ENCODE data around the gene ASIC1.
"Not testable (repeated sequence)": the region's sequence is repeated elsewhere in the genome, so short reads cannot be mapped to it uniquely, and the experiment has no call there.

Gene ASIC1

GRCh38 chr12:50061946-50062686 lies 4.7 kb downstream of the ASIC1 start:
- DNase-seq (ENCODE audit: low read depth), result no peak

- no peak for DNase-seq (ENCODE audit: low read depth)
These were observed 5.5 kb downstream of the ASIC1 start for GRCh38 chr12:50062728-50063460.

- no peak for DNase-seq (ENCODE audit: low read depth)
These were observed 8.4 kb downstream of the ASIC1 start for GRCh38 chr12:50065726-50066310.

DNA sequence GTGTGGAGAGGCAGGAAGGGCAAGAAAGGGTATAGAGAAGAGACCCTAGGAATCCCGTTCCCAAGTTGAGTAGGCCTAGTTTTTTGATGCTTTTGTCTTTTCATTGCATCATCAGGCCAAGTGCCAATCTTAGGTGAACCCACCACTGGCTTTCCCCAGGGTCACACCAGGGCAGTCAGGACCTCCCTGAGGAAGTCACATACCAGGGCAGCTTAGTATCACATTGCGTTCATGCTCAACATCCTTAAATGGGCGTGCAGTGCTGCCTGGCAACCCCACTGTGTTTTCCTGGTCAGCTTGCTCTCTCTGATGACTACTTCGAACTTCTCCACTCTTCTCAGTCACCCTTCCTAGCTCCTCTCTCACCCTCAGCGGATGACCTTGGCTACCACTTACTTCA lies 9.0 kb downstream of the ASIC1 start:
- no peak for DNase-seq (ENCODE audit: low read depth)

DNA sequence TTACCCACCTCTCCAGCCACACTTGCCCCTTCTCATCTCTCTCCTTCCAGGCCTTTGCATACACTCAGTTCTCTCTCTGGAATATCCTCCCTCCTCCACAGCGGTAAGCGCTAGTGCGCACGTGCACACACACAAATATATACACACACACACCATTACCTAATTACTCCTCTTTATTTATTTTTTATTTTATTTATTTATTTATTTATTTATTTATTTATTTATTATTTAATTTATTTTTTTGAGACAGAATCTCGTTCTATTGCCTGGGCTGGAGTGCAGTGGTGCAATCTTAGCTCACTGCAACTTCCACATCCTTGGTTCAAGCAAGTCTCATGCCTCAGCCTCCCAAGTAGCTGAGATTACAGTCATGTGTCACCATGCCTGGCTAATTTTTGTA lies 11.7 kb downstream of the ASIC1 start:
- DNase-seq (ENCODE audit: low read depth), result no peak

GRCh38 chr12:50069539-50069938 lies 12.1 kb downstream of the ASIC1 start:
- no peak for DNase-seq (ENCODE audit: low read depth)

GRCh38 chr12:50070314-50071060 lies 13.1 kb downstream of the ASIC1 start:
- peak; percentile 42 for DNase-seq (ENCODE audit: low read depth)

GRCh38 chr12:50072198-50072907 lies 15.0 kb downstream of the ASIC1 start:
- no peak for DNase-seq (ENCODE audit: low read depth)

DNA sequence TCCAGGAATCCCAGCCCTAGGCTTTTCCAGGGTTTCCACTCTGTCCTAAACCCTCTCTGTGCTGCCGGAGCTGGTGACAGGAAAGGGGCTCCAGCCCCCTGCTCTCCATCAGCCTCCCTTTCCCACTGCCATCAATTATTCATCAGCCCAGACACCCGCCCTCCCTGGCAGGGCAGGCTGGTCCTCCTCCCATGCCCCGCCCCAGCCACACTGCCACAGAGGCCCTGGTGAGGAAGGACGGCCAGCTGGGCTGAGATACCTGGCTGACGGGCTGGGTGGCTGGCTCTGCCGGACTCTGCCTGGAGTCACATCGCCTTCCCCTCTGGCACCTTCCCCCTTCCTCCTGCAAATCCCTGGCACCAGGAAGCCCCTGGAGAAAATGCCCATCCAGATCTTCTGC lies 15.8 kb downstream of the ASIC1 start:
- no peak for DNase-seq (ENCODE audit: low read depth)

GRCh38 chr12:50073712-50074111 lies 16.3 kb downstream of the ASIC1 start:
- no peak for DNase-seq (ENCODE audit: low read depth)

DNA sequence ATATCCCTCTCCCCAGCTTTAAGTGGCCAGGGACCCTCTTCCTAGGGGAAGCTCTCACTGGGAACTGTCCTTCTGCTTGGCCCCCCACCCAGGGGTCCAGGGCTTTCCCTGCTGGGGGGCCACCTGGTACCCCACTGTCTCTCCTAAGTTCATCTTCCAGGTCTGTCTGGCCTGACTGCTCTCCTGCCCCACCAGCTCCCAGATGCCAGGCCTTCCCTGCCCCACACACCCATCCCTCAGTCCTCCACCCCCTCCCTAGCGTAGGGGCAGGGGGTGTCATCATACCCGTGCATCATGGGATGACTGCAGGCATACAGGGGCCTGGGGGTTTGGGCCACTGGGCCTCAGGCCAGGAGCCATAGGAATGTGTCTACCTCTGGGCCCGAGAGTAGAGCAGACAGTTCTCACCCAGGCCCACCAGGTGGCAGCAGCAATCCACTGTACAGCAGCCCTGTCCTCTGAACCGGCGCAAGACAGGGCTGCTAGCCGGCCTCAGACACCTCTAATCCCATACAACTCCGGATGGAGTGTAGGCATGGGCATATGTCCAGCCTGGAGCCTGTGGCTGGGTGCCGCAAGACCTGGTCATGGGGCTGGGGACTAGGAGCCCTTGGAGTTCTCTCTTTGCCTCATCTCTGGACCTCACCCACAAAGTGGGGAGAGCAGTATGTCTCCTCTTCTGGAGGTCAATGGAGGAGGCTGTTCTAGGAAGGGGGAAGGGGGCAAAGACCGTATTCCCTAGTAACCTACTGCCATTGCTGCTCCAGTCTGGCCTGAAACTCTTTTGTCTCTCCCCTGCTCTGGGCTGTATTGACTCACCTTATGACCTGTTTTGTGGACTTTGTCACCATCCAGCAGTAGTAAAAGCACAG lies 17.8 kb downstream of the ASIC1 start:
- peak; percentile 74 for DNase-seq (ENCODE audit: low read depth)

GRCh38 chr12:50075808-50076170 lies 18.4 kb downstream of the ASIC1 start:
- no peak for DNase-seq (ENCODE audit: low read depth)

DNA sequence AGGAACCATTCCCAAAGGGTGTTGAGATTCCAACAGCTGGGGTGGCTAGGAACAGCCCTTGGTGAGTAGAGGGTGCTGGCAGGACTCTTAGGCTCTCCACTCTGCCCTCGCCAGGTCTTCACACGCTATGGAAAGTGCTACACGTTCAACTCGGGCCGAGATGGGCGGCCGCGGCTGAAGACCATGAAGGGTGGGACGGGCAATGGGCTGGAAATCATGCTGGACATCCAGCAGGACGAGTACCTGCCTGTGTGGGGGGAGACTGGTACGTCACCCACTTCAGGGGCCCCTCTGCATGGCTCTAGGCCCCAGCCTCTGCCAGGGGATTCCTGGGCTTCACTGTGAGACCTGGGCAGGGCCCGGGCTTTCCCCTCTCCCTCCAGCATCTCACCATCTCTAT lies 19.7 kb downstream of the ASIC1 start:
- DNase-seq (ENCODE audit: low read depth), result no peak

DNA sequence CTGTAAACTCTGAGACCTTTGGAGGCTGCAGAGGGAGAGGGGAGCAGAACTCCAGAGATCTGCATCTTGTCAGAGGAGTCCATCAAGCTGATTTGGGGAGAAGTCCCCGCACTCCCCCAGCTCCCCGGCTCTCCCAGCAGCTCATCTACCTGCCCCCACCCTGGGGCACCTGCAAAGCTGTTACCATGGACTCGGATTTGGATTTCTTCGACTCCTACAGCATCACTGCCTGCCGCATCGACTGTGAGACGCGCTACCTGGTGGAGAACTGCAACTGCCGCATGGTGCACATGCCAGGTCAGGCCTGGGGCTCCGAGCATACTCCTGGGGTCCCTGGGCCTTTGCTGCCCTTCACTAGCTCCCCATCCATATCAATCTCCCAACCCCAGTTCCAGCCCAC lies 20.9 kb downstream of the ASIC1 start:
- no peak for DNase-seq (ENCODE audit: low read depth)

DNA sequence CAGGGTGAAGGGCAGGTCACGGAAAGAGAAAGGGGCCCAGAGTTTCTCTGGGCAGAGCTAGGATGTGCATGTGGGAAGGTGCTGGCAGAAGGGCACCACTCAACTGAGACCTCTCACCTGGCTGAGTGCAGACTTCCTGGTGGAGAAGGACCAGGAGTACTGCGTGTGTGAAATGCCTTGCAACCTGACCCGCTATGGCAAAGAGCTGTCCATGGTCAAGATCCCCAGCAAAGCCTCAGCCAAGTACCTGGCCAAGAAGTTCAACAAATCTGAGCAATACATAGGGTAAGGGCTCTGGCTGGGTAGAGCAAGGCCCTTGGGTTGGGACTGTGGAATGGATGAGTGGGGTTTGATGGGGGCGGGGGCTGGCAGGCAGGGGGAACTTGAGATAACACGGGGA lies 22.4 kb downstream of the ASIC1 start:
- DNase-seq (ENCODE audit: low read depth), result no peak

GRCh38 chr12:50081096-50081808 lies 23.9 kb downstream of the ASIC1 start:
- no peak for DNase-seq (ENCODE audit: low read depth)

DNA sequence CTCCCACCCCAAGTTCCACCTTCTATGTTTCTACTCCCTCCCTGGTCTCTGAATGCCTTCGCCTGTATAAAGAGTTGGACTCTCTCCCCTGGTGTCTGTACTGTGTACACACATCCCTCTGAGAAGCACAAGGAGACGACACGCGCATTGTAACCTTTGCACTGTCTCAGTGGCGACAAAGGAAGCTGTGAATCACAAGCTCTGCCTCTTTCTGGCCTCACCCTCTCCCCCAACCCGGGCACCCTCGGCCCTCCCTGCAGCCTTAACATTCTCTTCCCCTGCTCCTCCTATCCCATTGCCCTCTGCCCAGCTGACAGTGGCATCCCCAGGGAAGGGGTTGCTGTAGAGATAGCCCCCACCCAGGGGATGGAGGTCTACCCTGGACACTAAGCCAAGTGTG lies 25.2 kb downstream of the ASIC1 start:
- DNase-seq (ENCODE audit: low read depth), result no peak

DNA sequence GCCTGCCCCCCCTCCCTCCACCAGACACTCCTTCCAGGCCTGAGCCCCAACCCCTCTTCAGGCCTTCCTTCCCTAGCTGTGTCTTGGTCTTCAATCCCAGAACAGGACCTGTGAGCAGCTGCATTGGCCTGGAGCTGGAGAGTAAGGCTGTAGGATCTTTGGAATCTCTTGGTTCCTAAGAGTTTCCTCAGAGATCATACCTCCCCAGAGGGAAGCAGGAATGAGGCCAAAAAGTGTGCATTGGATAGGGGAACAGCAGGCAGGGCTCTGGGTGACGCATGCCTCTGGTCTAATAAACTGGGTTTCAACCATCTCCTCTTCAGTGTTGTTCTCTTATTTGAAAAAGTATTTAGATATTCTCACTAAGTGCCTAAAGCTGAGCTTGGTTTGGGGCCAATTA lies 25.9 kb downstream of the ASIC1 start:
- no peak for DNase-seq (ENCODE audit: low read depth)

GRCh38 chr12:50084409-50084774 lies 27.0 kb downstream of the ASIC1 start:
- not testable (repeated sequence) for DNase-seq (ENCODE audit: low read depth)
